GM21825 (cell line): ENCODE data around the gene DNLZ.
"Not testable (repeated sequence)": the region's sequence is repeated elsewhere in the genome, so short reads cannot be mapped to it uniquely, and the experiment has no call there.

Experiments
- ATAC-seq: cut with Tn5 transposase; IDR thresholded peaks from one replicate; pipeline ENCODE4 v1.9.1; 2021; ENCODE audit warnings: mild to moderate bottlenecking, moderate library complexity; ENCODE audit not compliant: unreplicated experiment

DNLZ gene

GRCh38 chr9:136361754-136362449, 1.6 kb downstream of the DNLZ start:
- no peak for ATAC-seq

GRCh38 chr9:136361047-136361753, 2.3 kb downstream of the DNLZ start:
- no peak for ATAC-seq

GRCh38 chr9:136359774-136360718, 3.5 kb downstream of the DNLZ start:
- no peak for ATAC-seq

- ATAC-seq = no peak
Observed at GRCh38 chr9:136358888-136359287, 4.7 kb downstream of the DNLZ start.

DNA sequence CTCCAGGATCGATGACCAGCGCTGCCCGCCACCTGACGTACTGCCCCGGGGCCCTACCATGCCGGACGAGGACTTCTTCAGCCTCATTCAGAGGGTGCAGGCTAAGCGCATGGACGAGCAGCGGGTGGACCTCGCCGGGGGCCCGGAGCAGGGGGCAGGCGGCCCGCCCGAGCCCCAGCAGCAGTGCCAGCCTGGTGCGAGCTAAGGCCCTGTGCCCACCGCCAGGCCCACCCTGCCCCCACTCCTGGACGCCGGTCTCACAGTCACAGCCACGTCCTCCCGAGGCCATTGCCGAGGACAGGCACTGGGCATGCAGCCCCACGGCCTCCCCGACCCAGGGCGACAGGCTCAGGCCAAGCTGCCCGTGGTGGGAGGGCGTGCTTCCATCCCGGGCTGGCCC, 5.5 kb downstream of the DNLZ start:
- no peak for ATAC-seq

DNA sequence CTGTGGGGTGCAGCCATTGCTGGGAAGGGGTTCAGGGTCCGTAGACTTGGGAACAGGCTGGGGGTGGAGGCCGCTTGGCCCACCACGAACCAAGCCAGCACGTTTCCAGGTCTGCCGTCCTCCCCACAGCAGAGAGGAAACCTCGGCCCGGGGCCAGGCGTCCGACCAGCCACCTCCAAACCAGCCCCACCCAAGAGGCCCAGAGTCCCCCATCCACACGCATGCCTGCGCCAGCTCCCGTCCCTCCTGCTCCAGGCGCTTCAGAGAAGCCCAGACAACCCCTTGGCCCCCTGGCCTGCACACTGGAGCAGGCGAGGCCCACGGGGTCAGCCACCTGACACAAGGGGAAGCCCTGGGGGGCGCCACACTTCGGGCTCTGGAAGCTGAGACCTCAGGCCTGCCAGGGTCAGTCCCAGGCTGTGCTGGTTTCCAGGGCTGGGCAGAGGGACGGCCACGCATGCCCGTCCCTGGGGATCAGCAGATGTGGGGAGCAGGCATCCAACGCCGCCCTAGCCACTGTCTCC, 6.3 kb downstream of the DNLZ start:
- ATAC-seq = no peak

GRCh38 chr9:136355616-136356557, 7.7 kb downstream of the DNLZ start:
- no peak for ATAC-seq

DNA sequence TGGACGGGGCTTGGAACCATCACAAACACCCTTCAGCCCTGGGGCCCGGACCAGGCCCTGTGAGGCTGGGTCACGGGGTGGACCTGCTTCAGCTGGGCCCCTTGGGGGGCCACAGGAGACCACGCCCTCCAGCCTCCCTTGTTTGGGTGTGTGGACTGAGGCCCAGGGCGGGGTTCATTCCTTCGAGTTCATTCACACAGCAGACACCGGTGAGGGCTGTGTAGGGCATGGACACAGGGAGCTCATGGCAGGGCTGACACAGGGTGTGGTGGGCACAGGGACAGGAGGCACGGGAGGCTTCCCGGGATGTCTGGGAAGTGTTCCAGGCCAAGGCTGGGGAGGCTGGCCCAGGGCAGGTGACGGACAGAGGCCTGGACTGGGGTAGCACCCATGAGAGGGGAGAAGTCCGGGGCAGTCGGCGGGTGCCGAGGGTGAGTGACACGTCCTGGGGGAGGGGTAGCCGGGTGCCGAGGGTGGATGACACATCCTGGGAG, 8.9 kb downstream of the DNLZ start:
- no peak for ATAC-seq

DNA sequence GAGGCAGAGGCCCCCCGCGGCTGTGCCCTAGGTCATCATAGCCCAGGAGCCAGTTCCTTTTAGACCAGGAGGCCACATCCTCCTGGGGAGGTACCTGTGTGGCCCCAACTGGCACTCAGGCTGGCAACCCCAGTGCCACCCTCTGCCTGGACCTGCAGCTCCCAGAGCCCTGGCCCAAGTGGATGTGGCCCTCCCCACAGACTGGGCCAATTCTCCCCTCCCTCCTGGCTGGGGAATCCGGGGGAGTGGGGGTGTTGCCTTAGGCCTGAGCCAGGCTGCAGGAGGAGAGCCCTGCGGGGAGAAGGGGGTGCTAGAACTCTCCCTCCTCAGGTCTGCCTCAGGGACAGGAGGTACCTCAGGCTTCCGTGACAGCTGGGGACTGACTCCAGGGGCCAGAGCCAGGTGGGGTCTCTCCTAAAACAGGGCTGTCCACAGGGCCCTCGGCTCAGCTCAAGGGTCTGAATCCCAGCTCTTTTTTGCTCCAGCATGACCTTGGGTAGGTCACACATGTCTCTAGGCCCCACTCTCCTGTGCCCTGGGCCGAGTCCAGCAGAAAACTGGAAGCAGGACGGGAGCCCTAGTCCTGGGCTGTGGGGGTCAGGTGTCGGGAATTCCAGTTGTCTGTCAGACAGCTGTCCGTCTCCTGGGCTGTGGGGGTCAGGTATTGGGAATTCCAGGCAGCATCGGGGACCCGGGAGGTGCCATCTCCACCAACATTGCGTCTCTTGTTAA, 9.6 kb downstream of the DNLZ start:
- ATAC-seq = no peak

- no peak for ATAC-seq
Observed at GRCh38 chr9:136353088-136353487, 10.5 kb downstream of the DNLZ start.

DNA sequence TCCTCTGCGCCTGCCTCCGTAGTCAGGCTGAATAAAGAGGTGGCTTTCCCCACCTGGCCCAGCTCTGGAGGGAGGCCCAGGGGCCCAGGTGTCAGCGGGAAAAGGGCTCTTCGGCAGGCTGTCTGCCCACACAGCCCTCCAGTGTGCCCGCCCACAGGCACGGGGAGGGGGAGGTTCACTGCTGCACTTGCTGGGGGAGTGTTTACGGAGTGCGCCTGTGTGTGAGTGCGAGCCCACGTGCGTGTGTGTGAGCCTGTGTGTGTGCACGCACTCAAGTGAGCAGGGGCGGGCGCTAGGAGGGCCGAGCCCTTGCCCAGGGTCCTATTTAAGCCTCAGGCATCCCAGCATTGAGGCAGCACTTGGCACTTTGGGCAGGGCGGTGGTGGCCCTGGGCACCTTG, 10.9 kb downstream of the DNLZ start:
- ATAC-seq = no peak

- not testable (repeated sequence) for ATAC-seq
Observed at GRCh38 chr9:136351868-136352267, 11.7 kb downstream of the DNLZ start.

GRCh38 chr9:136351252-136351800, 12.2 kb downstream of the DNLZ start:
- ATAC-seq = no peak

GRCh38 chr9:136349546-136349945, 14.0 kb downstream of the DNLZ start:
- no peak for ATAC-seq

DNA sequence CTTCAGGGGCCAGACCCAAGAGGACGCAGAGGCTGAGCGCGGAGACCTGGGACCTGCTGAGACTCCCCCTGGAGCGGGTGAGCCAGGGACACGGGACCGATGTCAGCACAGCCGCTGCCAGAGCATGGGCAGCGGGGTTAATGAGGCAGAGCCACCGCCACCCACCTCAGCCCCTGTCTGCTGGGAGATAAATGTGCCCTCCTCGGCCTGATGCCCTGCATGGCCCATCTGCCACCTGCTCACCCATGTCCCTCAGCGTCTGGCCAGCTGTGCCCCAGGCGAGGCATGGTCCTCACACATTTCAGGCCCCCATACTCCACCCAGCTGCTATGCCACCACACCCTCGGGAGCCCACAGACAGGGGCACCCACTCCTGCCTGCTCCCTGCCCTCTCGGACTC, 14.9 kb downstream of the DNLZ start:
- ATAC-seq = no peak

- ATAC-seq = no peak
Observed at GRCh38 chr9:136347472-136348256, 15.9 kb downstream of the DNLZ start.

DNA sequence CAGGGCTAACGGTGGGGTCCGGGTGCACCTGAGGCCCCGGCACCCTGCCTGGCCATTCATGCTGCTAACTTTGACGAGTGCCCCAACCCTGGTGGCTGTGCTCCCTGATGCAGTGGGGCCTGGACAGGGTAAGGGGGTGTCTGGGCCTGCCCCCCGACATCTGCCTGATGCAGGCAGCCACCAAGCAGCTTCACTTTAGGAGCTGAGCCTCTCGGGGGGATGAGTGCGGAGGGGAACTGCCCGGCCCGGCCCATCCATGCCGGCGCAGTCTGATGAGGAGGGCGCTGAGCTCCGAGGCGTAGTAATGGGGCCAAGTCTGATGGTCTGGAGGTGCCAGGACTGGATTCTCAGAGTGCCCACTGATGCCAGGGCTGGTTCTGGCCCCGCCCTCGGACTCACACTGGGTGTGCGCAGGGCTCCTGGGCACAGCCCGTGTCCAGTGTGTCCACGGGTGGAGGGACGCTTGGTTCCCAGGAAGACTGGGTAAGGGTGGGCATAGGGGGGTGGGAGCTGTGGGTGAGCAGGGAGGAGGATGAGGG, 16.5 kb downstream of the DNLZ start:
- ATAC-seq = no peak

DNA sequence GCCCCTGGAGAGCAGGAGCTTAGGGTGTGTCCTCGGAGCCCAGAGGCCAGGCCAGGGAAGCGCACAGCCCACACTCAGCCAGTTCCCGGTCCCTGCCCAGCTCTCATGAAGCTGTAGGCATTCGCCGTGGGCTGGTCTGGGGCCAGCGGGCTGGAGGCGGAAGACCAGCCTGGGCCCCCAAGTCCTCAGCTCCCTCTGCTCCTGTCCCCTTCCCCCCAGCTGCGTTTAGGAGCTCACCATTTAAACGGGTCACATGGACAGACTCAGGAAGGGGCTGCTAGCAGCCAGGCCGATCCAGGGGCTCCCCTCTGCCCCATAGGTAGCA, 17.4 kb downstream of the DNLZ start:
- ATAC-seq = no peak
